ENCODE measurements around the gene GSE1.

GSE1 gene

DNA sequence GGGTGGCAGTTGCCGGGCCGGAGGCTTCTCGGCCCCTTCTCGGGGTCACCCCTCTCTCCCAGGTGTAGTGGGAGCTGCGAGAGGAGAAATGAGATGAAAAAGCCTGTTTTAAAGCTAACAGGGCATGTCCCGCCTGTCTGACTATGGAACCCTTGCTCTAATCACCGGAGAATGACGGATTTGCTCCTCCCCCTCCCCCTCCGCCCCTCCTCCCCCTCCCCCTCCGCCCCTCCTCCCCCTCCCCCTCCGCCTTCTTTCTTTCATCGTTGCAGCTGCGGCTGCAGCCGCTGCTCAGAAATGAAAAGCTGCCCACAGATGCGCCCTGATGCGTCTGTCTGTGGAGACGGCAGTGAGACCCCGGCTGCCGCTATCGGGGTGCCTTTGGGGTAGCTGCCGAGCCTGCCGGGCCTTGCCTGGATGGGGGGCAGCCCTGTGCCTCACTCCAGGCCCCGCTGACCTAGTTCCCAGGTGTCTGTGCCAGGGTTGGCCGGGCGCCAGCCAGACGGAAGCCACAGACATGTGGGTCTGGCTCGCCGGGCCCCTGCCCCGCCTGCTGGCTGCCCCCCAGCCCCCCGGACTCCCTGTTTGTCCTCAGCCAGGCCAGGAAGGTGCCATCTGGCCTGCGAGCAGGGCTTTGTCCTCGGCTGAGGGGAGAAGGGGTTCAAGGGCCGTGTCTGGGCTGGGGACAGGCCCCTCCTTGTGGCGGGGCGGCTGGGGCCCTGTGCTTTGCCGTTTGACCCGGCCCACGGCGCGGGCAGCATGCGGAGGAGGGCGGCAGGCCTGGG lies 37.9 kb downstream of the GSE1 start:
- DNase-seq, result peak; percentile 77

- no peak for DNase-seq
These were observed 38.7 kb downstream of the GSE1 start for GRCh38 chr16:85651629-85652430.

DNA sequence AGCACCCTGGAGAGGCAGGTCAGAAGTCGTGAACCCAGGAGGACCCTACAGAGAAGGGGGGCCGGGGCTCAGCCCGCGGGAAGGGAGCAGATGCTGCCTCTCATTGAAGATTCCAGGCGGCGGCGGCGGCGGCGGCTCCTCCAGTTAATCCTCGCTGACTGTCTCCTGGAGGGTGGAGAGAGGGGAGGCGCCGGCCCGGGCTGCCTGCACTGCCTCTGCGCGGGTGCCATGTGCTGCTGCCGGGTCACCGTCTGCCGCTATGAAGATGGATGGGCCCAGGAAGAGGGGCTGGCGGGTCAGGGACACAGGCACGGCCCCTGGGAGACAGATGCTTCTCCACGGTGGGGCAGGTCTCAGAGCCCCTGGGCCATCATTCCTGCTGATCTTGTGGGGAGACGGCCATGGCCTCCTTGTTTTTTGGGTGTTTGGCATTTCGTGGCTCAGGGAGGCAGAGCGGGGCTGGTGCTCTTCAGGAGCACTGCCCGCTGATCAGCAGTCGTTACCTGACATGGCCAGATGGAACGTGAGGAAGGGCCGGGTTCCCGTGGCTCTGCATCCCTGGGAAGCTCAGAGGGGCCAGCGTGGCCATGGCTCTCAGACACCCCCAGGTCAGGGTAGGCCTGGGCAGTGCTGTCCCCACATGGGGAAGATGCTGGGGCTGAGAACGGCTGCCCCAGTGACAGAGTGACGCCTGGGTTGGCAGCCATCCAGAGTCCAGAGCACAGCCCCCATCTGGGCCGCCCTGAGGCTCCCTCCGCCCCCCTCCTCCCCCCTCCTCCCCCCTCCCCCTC lies 39.5 kb downstream of the GSE1 start:
- DNase-seq, result peak; percentile 85

DNA sequence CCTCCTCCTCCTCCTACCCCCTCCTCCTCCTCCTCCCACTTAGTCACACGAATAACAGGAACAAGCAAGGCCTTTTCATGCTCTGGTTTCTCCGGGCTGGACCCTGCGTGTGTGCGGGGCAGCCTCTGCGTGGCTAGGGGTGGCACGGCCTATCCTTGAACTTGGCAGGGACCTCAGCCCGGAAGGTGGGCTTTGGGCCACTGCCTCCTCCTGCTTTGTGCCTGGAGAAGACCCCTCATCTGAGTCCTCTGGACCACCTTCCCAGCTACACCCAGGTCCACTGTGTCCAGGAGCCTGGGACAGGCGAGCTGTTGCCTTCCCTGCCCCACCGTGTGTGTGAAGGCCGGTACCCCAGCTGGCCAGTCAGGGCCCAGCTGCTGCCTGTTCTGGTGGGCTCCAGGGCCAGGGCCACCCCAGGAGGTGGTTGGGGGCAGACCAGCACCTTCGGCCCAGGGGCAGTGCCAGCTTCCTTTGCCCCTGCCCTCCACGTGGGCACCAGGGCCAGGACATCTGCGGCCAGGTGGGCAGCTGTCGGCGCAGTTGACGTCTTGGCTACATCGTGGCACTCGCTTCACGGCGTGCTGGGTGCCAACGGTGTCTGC lies 40.3 kb downstream of the GSE1 start:
- no peak for DNase-seq

DNA sequence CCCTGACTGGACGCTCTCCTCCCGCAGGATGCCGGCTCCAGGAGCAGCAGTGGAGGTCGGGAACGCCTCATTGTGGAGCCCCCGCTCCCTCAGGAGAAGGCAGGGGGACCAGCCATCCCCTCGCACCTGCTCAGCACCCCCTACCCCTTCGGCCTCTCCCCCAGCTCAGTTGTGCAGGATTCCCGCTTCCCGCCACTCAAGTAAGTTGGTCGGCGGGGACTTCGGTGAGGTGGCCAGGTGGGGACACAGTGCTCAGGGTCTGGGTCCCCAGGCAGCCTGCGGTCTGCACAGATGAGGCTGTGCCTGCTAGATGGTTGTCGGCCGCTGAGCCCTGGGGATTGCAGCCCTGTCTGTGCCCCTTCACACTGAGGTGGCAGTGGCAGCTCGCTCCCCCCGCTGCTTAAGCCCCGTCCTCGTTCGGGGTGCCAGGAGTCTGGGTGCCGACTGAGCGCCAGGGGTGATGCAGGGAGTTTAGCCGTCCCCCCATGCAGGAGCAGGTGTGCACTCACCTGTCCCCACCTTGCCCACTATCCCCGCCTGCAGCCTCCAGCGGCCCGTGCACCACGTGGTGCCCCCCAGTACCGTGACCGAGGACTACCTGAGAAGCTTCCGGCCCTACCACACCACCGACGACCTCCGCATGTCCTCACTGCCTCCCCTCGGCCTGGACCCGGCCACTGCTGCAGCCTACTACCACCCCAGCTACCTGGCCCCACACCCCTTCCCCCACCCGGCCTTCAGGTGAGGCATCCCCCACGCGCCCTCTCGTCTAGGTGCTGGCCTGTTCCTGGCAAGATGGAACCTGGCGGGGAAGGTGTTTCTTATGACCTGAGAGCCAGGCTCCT lies 41.4 kb downstream of the GSE1 start:
- DNase-seq, result no peak

DNA sequence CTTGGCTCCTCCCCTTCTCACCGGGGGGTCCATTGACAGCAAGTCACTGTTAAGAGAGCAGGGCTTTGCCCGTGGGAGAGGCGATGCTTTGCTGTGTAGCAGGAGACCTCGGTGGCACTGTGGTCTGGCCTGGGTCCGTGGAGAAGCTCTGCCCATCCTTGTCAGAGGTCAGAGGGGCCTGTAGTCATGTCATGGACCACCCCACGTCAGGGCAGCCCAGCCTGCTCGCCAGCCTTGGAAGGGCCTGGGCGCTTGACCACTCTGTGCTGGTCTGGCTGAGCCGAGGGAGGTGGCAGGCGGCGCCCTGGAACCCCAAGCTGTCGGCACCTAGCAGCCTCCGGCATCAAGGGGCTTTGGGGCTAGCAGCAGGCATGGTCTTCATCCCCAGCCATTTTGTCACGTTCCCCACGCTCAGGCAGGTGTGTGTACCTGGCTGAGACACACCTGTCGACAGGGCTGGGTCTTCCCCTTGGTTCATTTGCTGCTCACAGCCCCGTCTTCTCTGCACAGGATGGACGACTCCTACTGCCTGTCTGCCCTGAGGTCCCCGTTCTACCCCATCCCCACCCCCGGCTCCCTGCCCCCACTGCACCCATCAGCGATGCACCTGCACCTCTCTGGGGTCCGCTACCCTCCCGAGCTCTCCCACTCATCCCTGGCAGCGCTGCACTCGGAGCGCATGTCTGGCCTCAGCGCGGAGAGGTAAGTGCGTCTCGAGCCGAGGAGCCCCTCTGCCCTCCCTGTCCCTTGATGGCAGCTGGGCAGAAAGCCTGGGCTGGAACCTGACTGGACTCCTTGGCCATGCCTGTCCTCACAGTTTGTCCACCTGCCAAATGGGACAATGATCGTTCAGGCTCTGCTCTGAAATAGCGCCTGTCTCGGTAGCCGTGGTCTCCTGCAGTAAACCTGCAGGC lies 42.4 kb downstream of the GSE1 start:
- DNase-seq, result no peak

GRCh38 chr16:85656351-85657266 lies 43.5 kb downstream of the GSE1 start:
- no peak for DNase-seq

DNA sequence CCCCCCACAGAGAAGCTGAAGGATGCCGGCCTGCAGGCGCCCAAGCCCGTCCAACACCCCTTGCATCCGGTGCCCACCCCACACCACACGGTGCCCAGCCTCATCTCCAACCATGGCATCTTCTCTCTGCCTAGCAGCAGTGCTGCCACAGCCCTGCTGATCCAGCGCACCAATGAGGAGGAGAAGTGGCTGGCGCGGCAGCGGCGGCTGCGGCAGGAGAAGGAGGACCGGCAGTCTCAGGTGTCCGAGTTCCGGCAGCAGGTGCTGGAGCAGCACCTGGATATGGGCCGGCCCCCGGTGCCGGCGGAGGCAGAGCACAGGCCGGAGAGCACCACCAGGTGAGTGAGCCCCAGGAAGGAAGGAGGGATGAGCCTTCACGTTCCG lies 44.1 kb downstream of the GSE1 start:
- DNase-seq, result no peak

- no peak for DNase-seq
These were observed 44.9 kb downstream of the GSE1 start for GRCh38 chr16:85657996-85658395.

DNA sequence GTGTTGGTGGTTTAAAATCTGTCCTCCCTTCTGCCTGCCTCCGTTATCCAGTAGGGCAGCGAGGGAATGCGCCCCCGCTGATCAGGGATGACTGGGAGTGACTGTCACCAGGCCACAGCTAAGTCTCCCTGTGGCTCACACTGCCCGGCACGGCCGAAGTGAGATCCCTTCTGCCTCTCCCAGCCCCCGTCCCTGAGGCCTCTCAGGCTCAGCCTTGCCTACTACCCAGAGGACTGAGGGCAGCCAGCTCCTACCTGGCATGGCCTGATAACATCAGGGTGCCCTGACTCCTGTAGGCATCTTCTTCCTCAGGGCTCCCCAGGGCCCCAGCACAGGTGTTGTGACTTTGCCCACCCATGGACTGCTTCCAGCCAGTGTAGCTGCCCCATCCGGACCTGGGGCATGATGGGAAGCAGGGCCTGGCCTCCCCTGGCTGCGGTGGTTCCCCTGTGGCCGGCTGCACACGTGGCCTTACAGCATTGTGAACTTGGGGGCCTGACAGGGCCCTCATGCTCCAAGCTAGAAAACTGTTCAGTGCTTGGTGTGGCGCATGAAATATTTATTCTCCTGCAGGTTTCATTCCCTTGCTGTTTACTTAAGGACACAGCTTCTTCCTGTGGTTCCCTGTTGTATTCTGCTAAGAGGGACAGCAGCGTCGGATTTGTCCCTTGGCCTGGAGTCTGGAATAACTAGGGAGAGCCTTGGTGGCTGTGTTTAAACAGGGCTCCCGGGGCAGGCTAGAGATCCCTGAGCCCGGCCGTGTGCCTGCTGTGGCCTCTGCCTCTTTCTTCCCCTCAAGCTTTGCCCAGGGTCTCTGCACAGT lies 45.6 kb downstream of the GSE1 start:
- no peak for DNase-seq

- no peak for DNase-seq
These were observed 46.2 kb downstream of the GSE1 start for GRCh38 chr16:85659336-85659735.

- DNase-seq, result no peak
These were observed 46.8 kb downstream of the GSE1 start for GRCh38 chr16:85659805-85660511.

GRCh38 chr16:85660843-85661739 lies 48.0 kb downstream of the GSE1 start:
- no peak for DNase-seq

DNA sequence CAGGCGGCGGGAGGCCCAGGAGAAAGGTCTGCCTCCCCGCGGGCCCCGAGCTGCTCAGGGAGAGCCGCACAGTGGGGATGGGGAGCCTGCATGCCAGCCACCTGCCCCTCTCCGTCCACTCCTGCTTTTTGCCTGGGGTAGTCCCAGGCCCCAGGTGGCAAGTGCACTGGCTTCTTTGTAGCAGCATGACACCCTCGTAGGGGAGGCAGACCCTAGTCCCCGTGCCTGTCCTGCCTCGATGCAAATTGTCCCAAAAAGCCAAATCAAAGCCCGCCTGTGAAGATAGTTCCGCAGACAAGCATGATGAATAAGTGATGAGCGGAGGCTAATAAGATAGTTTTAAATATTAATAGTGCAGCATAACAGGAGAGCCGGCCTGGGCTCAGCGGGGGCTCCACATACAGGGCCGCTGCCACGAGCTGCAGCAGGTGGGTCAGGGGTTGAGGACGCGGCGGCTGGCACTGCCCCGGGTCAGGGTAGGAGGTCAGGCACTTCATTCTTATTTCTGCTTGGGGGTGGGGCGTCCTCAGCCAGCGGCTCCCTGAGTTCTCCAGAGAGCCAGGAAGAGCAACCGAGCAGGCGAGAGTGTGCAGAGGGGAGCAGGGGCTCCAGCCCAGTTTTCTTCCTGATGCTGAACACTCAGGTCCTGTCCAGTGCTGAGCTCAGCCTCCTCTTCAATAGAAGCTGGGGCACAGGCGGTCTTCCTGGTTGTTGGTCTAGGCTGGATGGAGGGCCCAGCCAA lies 48.8 kb downstream of the GSE1 start:
- DNase-seq, result no peak

DNA sequence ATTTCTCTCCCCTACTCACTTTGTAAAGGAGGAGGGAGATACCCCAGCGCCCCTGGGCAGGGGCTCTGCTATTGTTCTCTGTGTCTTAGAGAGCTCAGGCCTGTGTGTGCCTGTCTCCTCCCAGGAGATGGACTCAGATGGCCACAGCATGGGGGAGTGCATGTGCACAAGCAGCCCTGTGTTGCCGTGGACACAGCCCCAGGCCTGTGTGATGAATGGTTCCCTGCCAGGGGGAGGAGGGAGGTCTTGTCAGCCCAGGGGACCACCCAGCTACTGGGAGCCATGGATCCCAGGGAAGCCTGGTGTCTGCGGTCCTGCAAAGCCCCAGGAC lies 49.3 kb downstream of the GSE1 start:
- DNase-seq, result no peak

DNA sequence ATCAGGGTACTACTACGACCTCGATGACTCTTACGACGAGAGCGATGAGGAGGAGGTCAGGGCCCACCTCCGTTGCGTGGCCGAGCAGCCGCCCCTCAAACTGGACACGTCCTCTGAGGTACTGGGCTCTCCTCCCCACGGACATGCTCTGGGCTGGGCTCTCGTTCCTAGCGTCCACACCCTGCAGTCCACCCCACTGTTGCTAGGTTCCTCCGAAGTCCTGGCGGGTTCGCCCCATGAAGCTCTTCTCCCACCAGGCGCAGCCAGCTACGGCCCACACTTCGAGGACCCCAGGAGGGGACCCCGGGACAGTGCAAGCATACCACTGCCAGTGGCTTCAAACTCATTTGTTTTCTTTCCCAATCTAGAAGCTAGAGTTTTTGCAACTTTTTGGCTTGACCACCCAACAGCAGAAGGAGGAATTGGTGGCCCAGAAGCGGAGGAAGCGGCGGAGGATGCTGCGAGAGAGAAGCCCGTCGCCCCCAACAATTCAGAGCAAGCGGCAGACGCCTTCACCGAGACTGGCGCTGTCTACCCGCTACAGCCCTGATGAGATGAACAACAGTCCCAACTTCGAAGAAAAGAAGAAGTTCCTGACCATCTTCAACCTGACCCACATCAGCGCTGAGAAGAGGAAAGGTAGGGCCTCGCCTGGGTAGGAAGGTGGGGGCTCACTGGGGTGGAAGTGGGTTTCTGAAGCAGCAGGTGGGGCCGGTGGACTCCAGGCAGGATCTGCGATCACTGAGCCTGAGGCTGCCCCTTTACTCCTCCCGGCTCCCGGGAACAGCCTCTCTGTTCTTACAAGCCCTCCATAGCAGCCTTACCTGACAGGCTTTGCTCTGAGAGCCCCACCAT lies 50.1 kb downstream of the GSE1 start:
- no peak for DNase-seq

Measured in NCI-H2171 (cell line).